Muscle of arm (tissue), 14 donors: ENCODE data around the gene UGT1A6. TPM values are rescaled to one million over a fixed set of nuclear protein-coding genes. Genes with fewer than 3 reads are reported as not detected.
"Not testable (repeated sequence)": the region's sequence is repeated elsewhere in the genome, so short reads cannot be mapped to it uniquely, and the experiment has no call there.

ENCODE experiments used
- DNase-seq: peaks from one replicate; pipeline ENCODE4 v3.0.0-alpha.2; 2013
- long read RNA-seq, 11 donors: transcript quantifications; one replicate each; lab custom pipeline, GENCODE V29; 2026
- polyA plus RNA-seq, 12 donors: library from polyadenylated mRNA; unstranded; fragments of 120-200 nt; gene quantifications; one replicate each; pipeline ENCODE4 v1.2.1, GENCODE V29; 2013; ENCODE audit not compliant: insufficient read length in 12 of 12

Gene UGT1A6
- polyA plus RNA-seq: under 1 TPM in 2 of 12 donors, not detected in 10; 0.14 to 0.62 TPM
- long read RNA-seq, donor 1: 0 reads
- long read RNA-seq, donor 2: 0 reads
- long read RNA-seq, donor 3: 0 reads
- long read RNA-seq, donor 4: 0 reads
- long read RNA-seq, donor 5: 0 reads
- long read RNA-seq, donor 6: 0 reads
- long read RNA-seq, donor 7: 0 reads
- long read RNA-seq, donor 8: 0 reads
- long read RNA-seq, donor 9: 0 reads
- long read RNA-seq, donor 10: 0 reads
- long read RNA-seq, donor 11: 0 reads

DNA sequence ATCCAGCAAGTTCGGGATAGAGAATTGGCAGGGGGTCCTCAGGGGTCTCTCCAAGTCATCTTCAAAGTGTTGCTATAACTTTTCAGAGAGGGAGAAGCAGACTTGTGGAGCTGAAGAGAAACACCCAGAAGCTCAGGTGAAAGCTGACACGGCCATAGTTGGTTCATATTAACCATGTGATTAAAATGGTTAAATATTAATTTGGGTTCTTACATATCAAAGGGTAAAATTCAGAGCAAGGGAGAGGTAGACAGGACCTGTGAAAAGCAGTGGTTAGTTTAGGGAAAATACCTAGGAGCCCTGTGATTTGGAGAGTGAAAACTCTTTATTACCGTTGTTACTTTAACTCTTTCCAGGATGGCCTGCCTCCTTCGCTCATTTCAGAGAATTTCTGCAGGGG, at the start of gene UGT1A6:
UGT1A6 (plus strand) TSS at position 243 of the 400 bp plus-strand sequence; CDS start at position 358, 115 bp downstream.
- no peak for DNase-seq

- no peak for DNase-seq
Measured at GRCh38 chr2:233643128-233643527, 49.6 kb upstream of the UGT1A6 start.

DNA sequence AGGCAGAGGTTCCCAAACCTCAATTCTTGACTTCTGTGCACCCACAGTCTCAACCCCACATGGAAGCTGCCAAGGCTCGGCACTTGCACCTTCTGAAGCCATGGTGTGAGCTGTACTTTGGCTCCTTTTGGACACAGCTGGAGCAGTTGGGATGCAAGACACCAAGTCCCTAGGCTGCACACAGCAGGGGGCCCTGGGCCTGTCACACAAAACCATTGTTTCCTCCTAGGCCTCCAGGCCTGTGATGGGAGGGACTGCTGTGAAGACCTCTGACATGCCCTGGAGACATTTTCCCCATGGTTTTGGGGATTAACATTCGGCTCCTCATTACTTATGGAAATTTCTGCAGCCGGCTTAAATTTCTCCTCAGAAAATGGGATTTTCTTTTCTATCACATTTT, 46.7 kb upstream of the UGT1A6 start:
- DNase-seq: not testable (repeated sequence)

DNA sequence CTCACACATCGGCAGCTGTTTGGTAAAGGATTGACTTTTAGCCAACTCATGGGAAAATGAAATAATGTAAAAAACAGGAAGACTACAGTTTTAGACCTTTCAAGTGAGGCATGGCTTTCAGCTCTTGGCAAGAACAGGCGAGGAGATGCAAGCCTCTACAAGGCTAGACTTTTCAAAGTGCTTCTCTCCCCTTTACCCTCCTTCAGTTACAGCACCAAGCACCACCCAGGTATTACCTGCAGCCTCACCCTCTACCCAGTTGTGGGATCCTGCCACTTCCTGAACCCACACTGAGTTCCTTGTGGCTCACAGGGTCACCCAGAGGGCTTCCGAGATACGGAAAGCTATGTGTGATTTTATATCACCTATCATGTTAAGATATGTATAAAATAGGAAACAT, 41.7 kb upstream of the UGT1A6 start:
- DNase-seq: no peak

GRCh38 chr2:233651430-233651829, 41.3 kb upstream of the UGT1A6 start:
- DNase-seq: no peak

DNA sequence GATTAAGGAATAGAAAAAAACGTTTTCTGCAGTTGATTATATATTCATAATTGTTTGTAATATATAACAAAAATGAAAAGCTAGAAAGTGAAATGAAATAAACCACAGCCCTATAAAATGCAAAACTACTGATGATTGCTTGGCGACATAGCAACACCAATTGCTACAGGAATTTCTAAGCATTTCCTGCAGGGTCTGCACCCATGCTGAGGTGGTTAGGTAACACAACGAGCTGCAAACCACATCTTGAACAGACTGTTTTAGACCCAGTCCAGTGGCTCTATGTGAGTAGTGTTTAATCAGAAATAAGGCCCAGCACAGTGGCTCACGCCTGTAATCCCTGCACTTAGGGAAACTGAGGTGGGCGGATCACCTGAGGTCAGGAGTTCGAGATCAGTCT, 38.2 kb upstream of the UGT1A6 start:
- no peak for DNase-seq

DNA sequence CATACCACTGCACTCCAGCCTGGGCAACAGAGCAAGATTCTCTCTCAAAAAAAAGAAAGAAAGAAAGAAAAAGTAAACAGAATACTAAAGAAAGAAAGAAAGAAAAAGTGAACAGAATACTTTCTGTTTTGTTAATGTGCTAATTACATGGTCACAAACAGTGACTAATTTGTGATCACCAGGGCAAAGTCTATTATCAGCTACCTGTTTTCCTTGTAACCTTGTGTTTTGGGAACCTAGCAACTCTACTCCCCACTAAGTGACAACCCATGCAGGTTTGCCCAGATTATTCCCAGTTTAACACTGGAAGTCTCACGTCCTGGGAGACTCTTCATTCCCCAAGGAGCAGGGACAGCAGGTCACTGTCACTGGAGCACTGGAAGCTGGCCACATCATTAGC, 37.6 kb upstream of the UGT1A6 start:
- DNase-seq: no peak

DNA sequence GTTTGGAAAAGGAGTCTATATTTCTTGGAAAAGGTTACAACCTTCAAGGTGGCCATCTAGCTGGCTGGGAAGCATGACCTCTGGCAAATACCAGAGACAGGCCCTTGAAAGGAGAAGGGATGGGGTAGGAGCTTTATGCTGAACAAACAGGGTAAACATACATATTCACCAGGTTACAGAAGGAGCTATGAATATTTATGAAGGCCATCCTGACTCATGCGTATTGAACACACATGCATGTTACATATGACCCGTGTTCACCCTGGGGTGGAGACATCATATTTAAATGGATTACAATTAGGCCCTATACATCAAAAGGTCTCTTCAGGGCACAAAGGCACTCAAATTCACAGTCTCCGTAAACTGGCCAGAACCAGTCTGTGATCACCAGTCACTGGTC, 36.7 kb upstream of the UGT1A6 start:
- DNase-seq: not testable (repeated sequence)

DNA sequence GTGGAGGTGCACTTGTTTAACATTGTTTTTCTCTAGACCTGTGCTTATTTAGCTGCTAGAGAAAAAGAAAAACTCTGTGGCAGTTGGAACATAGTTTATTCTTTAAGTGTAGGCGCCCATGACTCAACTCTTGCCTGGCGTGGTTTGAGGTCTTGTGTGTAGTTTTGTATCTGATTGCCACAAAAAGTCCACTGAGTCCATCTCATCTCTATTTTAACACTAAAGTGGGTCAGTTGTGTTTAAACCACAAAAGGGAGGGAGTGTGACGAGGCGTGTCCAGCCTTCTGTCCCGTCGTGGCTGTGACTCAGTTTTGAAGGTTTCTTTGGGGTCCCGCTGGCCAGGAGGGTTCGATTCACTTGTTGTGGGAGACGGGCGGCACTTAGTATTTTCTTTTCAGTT, 36.2 kb upstream of the UGT1A6 start:
- no peak for DNase-seq

DNA sequence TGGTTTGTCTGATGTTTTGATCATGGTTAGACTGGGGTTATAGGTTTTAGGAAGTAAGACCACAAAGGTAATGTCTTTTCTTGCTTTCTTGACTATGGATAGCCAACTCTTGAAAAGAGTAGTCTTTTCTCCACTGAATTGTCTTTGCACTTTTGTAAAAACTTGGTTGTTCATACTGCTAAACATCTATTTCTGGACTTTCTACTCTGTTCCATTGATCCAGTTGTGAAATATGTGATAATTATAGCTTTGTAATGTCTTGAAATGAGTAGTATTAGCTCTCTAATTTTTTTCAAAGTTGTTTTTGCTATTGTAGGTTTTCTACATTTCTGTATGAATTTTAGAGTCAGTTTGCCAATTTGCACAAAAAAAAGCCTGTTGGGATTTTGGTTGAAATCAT, 34.1 kb upstream of the UGT1A6 start:
- no peak for DNase-seq

DNA sequence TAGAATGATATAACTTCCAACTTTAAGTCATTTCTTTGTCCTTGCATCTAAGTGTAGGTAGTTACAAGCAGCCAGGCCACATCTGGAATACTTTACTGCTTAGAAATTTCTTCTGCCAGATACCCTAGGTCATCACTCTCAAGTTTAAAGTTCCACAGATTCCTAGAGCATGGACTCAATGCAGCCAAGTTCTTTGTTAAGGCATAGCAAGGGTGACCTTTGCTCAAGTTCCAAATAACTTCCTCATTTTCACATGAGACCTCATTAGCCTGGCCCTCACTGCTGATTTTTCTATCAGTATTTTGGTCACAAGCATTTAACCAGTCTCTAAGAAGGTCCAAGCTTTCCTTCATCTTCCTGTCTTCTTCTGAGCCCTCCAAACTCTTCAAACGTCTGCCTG, 28.8 kb upstream of the UGT1A6 start:
- no peak for DNase-seq

GRCh38 chr2:233668605-233669260, 24.0 kb upstream of the UGT1A6 start:
- DNase-seq: no peak

GRCh38 chr2:233671290-233672161, 21.2 kb upstream of the UGT1A6 start, which contains the start of gene UGT1A9:
UGT1A9 (plus strand) TSS chr2:233671898; CDS start chr2:233671935, 37 bp downstream.
- no peak for DNase-seq

DNA sequence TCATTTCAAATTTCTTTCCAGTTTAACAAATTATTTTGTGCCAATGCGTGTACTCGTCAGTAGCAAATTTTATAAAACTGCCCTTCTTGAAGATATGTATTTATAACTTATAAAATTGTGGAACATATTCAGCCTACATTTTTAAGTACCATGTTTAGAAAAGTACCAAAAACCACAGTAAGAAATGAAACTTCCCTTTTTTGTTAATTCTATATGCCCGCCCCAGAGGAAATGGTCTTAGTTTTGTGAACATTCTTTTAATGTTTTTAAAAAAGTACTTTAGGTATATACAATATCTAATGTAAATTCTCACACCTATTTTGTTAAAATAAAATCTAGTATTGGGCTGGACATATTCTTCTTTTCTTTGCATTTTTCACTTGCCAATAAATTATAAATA, 19.8 kb upstream of the UGT1A6 start:
- no peak for DNase-seq

DNA sequence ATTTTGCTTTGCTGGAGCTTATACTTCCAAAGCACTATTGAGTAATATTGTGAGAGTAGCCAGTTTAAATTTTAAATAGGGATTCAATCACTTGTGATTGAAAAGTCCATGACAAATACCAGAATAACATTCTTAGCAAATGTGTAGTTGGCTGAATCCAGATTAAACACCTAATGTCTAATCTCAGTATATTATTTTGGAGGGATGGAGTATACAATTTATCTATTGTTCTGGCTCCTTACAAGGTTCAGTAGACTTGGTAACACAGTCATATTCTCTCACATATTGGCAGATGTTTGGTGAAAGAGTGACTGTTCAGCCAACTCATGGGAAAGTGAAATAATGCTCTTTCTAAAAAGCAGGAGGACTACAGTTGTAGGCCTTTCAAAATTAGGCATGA, 18.8 kb upstream of the UGT1A6 start:
- no peak for DNase-seq

GRCh38 chr2:233674314-233674713, 18.4 kb upstream of the UGT1A6 start:
- DNase-seq: no peak

DNA sequence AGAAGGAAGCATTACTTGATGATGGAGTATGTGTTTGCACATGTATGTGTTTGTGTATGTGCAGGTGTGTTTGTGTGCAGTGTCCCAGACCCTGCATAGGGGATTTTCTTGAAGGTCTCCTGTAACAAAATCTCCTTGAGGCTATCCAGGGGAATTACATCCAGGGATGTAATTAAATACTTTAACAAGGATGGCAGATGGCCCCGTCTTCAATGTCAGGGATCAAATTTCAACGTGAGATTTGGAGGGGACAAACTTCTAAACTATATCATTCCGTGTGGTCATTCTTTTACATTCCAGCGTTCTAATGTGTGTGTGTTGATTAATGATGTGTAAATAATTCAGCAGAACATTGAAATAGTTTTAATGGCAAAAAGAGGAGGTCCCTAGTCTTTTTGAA, 17.7 kb upstream of the UGT1A6 start:
- no peak for DNase-seq

DNA sequence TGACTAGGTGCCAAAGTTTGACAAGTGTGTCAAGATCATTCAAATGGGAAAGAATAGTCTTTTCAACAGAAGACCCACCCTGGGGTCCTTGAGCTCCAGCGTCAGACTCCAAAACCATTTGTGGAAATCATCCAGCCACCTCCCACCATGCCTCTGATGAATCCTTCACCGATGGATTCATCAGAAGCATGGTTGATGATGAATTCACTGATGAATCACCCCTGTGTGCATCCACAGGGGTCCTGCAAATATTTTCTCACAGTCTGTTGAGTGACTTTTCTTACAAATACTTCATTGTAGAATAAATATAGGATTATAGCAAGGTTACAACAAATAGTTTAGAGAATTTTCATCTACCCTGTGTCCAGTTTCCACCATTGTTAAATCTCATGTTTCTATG, 16.6 kb upstream of the UGT1A6 start:
- no peak for DNase-seq

GRCh38 chr2:233679196-233679595, 13.5 kb upstream of the UGT1A6 start:
- no peak for DNase-seq

GRCh38 chr2:233680361-233681045, 12.2 kb upstream of the UGT1A6 start:
- DNase-seq: no peak

GRCh38 chr2:233681521-233682099, 11.1 kb upstream of the UGT1A6 start, which contains the start of gene UGT1A7:
UGT1A7 (plus strand) TSS chr2:233681901; CDS start chr2:233681938, 37 bp downstream.
- no peak for DNase-seq

DNA sequence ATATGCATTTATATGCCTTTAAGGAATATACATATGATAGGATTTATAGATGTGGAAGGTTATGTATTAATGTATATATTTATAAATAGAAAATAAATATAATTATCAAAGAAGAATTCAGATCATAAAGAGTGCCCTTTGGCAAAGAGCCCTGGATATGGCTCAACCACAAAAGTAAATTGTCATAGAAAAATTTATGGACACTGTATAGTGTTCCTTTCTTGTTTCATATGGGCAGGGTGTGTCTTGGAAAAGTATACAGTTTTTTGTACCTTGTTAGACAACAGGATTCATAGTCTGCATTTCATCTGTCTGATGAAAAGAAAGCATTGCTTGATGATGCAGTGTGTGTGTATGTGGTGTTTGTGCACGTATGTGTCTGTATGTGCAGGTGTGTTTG, 8.1 kb upstream of the UGT1A6 start:
- DNase-seq: no peak
